Lower lobe of right lung (tissue), 2 donors: ENCODE measurements around the gene TMEM129. TPM values are rescaled to one million over a fixed set of nuclear protein-coding genes. Genes with fewer than 3 reads are reported as not detected.

Experiments
- ATAC-seq, 2 donors: fragments of 200-7000 bp; cut with Tn5 transposase; one replicate each; pipeline ENCODE4 v1.9.1; 2020 to 2022; ENCODE audit warnings: mild to moderate bottlenecking in 2 of 2, moderate library complexity in 2 of 2
- DNase-seq: peaks from one replicate; pipeline ENCODE4 v3.0.0-alpha.2; 2020
- H3K27ac ChIP-seq: fragments of 200-600 bp; one replicate; pipeline ENCODE4 v1.8.0; 2022
- H3K27me3 ChIP-seq: fragments of 200-600 bp; one replicate; pipeline ENCODE4 v1.8.0; 2022; ENCODE audit warnings: low read depth
- H3K36me3 ChIP-seq: fragments of 200-600 bp; one replicate; pipeline ENCODE4 v1.8.0; 2022; ENCODE audit warnings: mild to moderate bottlenecking
- H3K4me1 ChIP-seq: fragments of 200-600 bp; one replicate; pipeline ENCODE4 v1.8.0; 2022
- H3K4me3 ChIP-seq: fragments of 200-600 bp; one replicate; pipeline ENCODE4 v1.8.0; 2022; ENCODE audit warnings: mild to moderate bottlenecking
- H3K9me3 ChIP-seq: fragments of 200-600 bp; one replicate; pipeline ENCODE4 v1.8.0; 2022
- CTCF ChIP-seq: fragments of 200-600 bp; IDR thresholded peaks from one replicate; pipeline ENCODE4 v1.8.0; 2022; ENCODE audit warnings: antibody characterized with exemption, mild to moderate bottlenecking
- intact Hi-C: fragments of 100-400 bp; cut with DNase I; formaldehyde crosslinking; loops from one replicate; pipeline ENCODE4 v1.11.0; 2022
- total RNA-seq: library from RNA; stranded (reverse); fragmentation: NEBNext Ultra II Directional; extraction: Animal tissue kit (Norgen Biotek cat#: 25700); gene quantifications from one replicate; pipeline ENCODE4 v1.2.1, GENCODE V29; 2021
- donor health status: DM: no; HTN: yes; CAD: no; lungs with severe emphysema.

The TMEM129 gene
- total RNA-seq, 1 donor from 2014 or later, result 30.9 TPM

- Histone ChIP-seq H3K27me3 (no peaks in the 10 kb centered on the region), H3K27ac (no peak overlapping the region), H3K4me1 (peaks cover 61% of the 10 kb centered on the region), H3K4me3 (no peak overlapping the region), H3K36me3 (peaks cover 44% of the 10 kb centered on the region), H3K9me3 (no peaks in the 10 kb centered on the region)
- intact Hi-C loops, result no loop called here
- no peak for TF ChIP-seq CTCF
- ATAC-seq, result no peak
- no peak for DNase-seq
Measured at GRCh38 chr4:1715002-1715758, 5.9 kb downstream of the TMEM129 start.

- H3K27ac ChIP-seq, result peak overlapping the region; percentile 99
- intact Hi-C loops, result no loop called here
- peak overlapping the region; percentile 95 for H3K4me3 ChIP-seq
- no peaks in the 10 kb centered on the region for H3K27me3 ChIP-seq
- TF ChIP-seq CTCF, result no peak
- ATAC-seq, result no peak
- no peaks in the 10 kb centered on the region for H3K9me3 ChIP-seq
- H3K36me3 ChIP-seq, result peaks cover 48% of the 10 kb centered on the region
- peaks cover 61% of the 10 kb centered on the region for H3K4me1 ChIP-seq
- no peak for DNase-seq
Measured at GRCh38 chr4:1714303-1715001, 6.7 kb downstream of the TMEM129 start.

GRCh38 chr4:1713003-1713851 lies 7.9 kb downstream of the TMEM129 start:
- Histone ChIP-seq H3K9me3 (no peaks in the 10 kb centered on the region), H3K27ac (peak overlapping the region; percentile 99), H3K4me1 (peaks cover 62% of the 10 kb centered on the region), H3K4me3 (peak overlapping the region; percentile 95), H3K36me3 (peaks cover 42% of the 10 kb centered on the region), H3K27me3 (no peaks in the 10 kb centered on the region)
- peak; percentile 2 to 4 for ATAC-seq
- peak; percentile 46 for DNase-seq
- intact Hi-C loops, result no loop called here
- no peak for TF ChIP-seq CTCF

GRCh38 chr4:1712216-1713002 lies 8.7 kb downstream of the TMEM129 start, which contains the start of gene SLBP:
Gene SLBP (minus strand): TSS chr4:1712319. CDS start chr4:1712188, 131 bp downstream.
- peak; percentile 99 for DNase-seq
- H3K27ac ChIP-seq, result peak within 1 kb of the TSS; percentile 99
- intact Hi-C loops, result no loop called here
- no peak for TF ChIP-seq CTCF
- peak within 1 kb of the TSS; percentile 95 for H3K4me3 ChIP-seq
- peaks cover 65% of the 10 kb centered on the region for H3K4me1 ChIP-seq
- H3K9me3 ChIP-seq, result no peaks in the 10 kb centered on the region
- H3K36me3 ChIP-seq, result peaks cover 34% of the 10 kb centered on the region
- H3K27me3 ChIP-seq, result no peaks in the 10 kb centered on the region
- ATAC-seq, result peak; percentile 97 to 98
